Tibial nerve (tissue), 4 donors: ENCODE results near the gene CAMKMT. TPM values are rescaled to one million over a fixed set of nuclear protein-coding genes. Genes with fewer than 3 reads are reported as not detected.
A peak's percentile ranks its signal among the peaks of the same experiment; 100 is the strongest.
"Not testable (repeated sequence)": the region's sequence is repeated elsewhere in the genome, so short reads cannot be mapped to it uniquely, and the experiment has no call there.

ENCODE experiments used
- DNase-seq, 2 donors: peaks; one replicate each; pipeline ENCODE4 v3.0.0-alpha.2; 2019; ENCODE audit warnings: low spot score in 2 of 2
- H3K27ac ChIP-seq, 4 donors: fragments of 200-600 bp; sonication (generic) in 3 of 4; one replicate each; pipeline ENCODE4 v1.5.1; 2017 to 2019; ENCODE audit warnings: mild to moderate bottlenecking in 1 of 4
- H3K27me3 ChIP-seq, 2 donors: fragments of 200-600 bp; sonication (generic) in 1 of 2; one replicate each; pipeline versions ENCODE4 v1.5.1 to v1.6.0; 2017 to 2019
- H3K36me3 ChIP-seq, 3 donors: fragments of 200-600 bp; sonication (generic); one replicate each; pipeline ENCODE4 v1.5.1; 2018 to 2019
- H3K4me1 ChIP-seq, 4 donors: fragments of 200-600 bp; sonication (generic) in 3 of 4; one replicate each; pipeline ENCODE4 v1.5.1; 2017 to 2019
- H3K4me3 ChIP-seq, 4 donors: fragments of 200-600 bp; sonication (generic) in 3 of 4; one replicate each; pipeline ENCODE4 v1.5.1; 2017 to 2019; ENCODE audit warnings: mild to moderate bottlenecking in 1 of 4, moderate library complexity in 1 of 4
- H3K9me3 ChIP-seq, 4 donors: fragments of 200-600 bp; sonication (generic) in 3 of 4; one replicate each; pipeline ENCODE4 v1.5.1; 2017 to 2019
- CTCF ChIP-seq, 5 experiments: fragments of 200-600 bp in 3 of 5; fragments of 450-650 bp in 2 of 5; sonication (generic) in 3 of 5; IDR thresholded peaks; one replicate each; pipeline ENCODE4 v1.5.1; 2016 to 2019; ENCODE audit warnings: antibody characterized with exemption in 5 of 5, mild to moderate bottlenecking in 3 of 5, moderate library complexity in 2 of 5
- EP300 ChIP-seq, 2 donors: sonication (generic); formaldehyde crosslinking; IDR thresholded peaks; one replicate each; pipeline ENCODE4 v1.6.1; 2017; ENCODE audit warnings: antibody characterized with exemption in 2 of 2, mild to moderate bottlenecking in 1 of 2
- POLR2A ChIP-seq, 2 donors: fragments of 450-650 bp; IDR thresholded peaks; one replicate each; pipeline ENCODE4 v1.6.1; 2017; ENCODE audit warnings: antibody characterized with exemption in 2 of 2, mild to moderate bottlenecking in 2 of 2, moderate library complexity in 2 of 2
- WGBS, 2 donors: methylation state at CpG; one replicate each; pipeline ENCODE4 v1.1.5; 2018; 5-methylcytosine and 5-hydroxymethylcytosine counted together
- total RNA-seq, 4 donors: library from RNA; depleted of rRNA; stranded (reverse); fragments of >200 nt; gene quantifications; one replicate each; pipeline ENCODE4 v1.1.0, GENCODE V29; 2016

CAMKMT gene
- total RNA-seq, 4 donors from 2014 or later, result 8.4 to 14.1 (median 9.7) TPM

GRCh38 chr2:44377486-44377885, 15.7 kb downstream of the CAMKMT start:
- Histone ChIP-seq H3K9me3 (no peaks in the 10 kb centered on the region), H3K27ac (no peak overlapping the region), H3K4me1 (no peaks in the 10 kb centered on the region), H3K4me3 (no peak overlapping the region), H3K27me3 (no peaks in the 10 kb centered on the region), H3K36me3 (peaks cover 0 to 12% (median 0%) of the 10 kb centered on the region in 3 donors)
- 85 to 92% methylated on average over 2 of the region's 2 CpGs for WGBS, 2 donors
- no peak for TF ChIP-seq CTCF (IDR thresholded peaks at IDR 0.05)
- no peak for TF ChIP-seq POLR2A (IDR thresholded peaks at IDR 0.05)
- no peak for TF ChIP-seq EP300 (IDR thresholded peaks at IDR 0.05)
- DNase-seq, result no peak

- 83 to 84% methylated on average over 2 of the region's 2 CpGs for WGBS, 2 donors
- not testable (repeated sequence) for H3K27me3 ChIP-seq, H3K27ac ChIP-seq, H3K4me1 ChIP-seq, H3K9me3 ChIP-seq, H3K4me3 ChIP-seq, DNase-seq
- peaks cover 0 to 14% (median 0%) of the 10 kb centered on the region in 3 donors for H3K36me3 ChIP-seq
Observed at GRCh38 chr2:44385226-44385625, 23.5 kb downstream of the CAMKMT start.

GRCh38 chr2:44388877-44389276, 27.1 kb downstream of the CAMKMT start:
- 54 to 75% methylated on average over 4 of the region's 4 CpGs for WGBS, 2 donors

GRCh38 chr2:44389895-44390294, 28.1 kb downstream of the CAMKMT start:
- TF ChIP-seq POLR2A (IDR thresholded peaks at IDR 0.05), result no peak
- no peak for TF ChIP-seq EP300 (IDR thresholded peaks at IDR 0.05)
- no peak for TF ChIP-seq CTCF (IDR thresholded peaks at IDR 0.05)
- no peaks in the 10 kb centered on the region for H3K36me3 ChIP-seq
- WGBS, 2 donors, result 93 to 94% methylated on average over 1 of the region's 1 CpG
- no peaks in the 10 kb centered on the region for H3K9me3 ChIP-seq
- no peak for DNase-seq
- no peaks in the 10 kb centered on the region for H3K4me1 ChIP-seq
- no peaks in the 10 kb centered on the region for H3K27me3 ChIP-seq
- no peak overlapping the region for H3K27ac ChIP-seq
- H3K4me3 ChIP-seq, result no peak overlapping the region

More at GRCh38 chr2:44388877-44389276, 27.1 kb downstream of the CAMKMT start:
- Histone ChIP-seq H3K27me3 (no peaks in the 10 kb centered on the region), H3K36me3 (no peaks in the 10 kb centered on the region), H3K9me3 (no peaks in the 10 kb centered on the region), H3K4me3 (no peak overlapping the region), H3K4me1 (no peaks in the 10 kb centered on the region), H3K27ac (no peak overlapping the region)
- DNase-seq, result no peak
- TF ChIP-seq EP300 (IDR thresholded peaks at IDR 0.05) (no peak), CTCF (IDR thresholded peaks at IDR 0.05) (no peak), POLR2A (IDR thresholded peaks at IDR 0.05) (no peak)

GRCh38 chr2:44392338-44392943, 30.7 kb downstream of the CAMKMT start:
- Histone ChIP-seq H3K9me3 (no peaks in the 10 kb centered on the region), H3K27me3 (no peaks in the 10 kb centered on the region), H3K36me3 (no peaks in the 10 kb centered on the region), H3K4me3 (no peak overlapping the region), H3K27ac (no peak overlapping the region), H3K4me1 (no peaks in the 10 kb centered on the region)
- DNase-seq, result peak; percentile 22 to 76
- TF ChIP-seq POLR2A (IDR thresholded peaks at IDR 0.05) (no peak), CTCF (IDR thresholded peaks at IDR 0.05) (peak in 4 of 5 experiments; percentile 31 to 55 (median 48))
- 55% methylated on average over 3 of the region's 3 CpGs for WGBS, 2 donors
